ENCODE data around the gene PKD2. TPM values are rescaled to one million over a fixed set of nuclear protein-coding genes. Genes with fewer than 3 reads are reported as not detected.

PKD2 gene
- total RNA-seq, 1 donor = 106 TPM

- H3K4me1 ChIP-seq (ENCODE audit: insufficient read depth, low read length) = peaks cover 4% of the 10 kb centered on the region
- no peak overlapping the region for H3K4me2 ChIP-seq (ENCODE audit: insufficient read depth, low read length)
- H3K9me3 ChIP-seq (ENCODE audit: low read depth, low read length) = no peaks in the 10 kb centered on the region
- peaks cover 16% of the 10 kb centered on the region for H3K79me2 ChIP-seq (ENCODE audit: insufficient read depth, low read length)
- no peak for DNase-seq (ENCODE audit: insufficient read length, low spot score, missing footprints)
- peaks cover 62% of the 10 kb centered on the region for H3K36me3 ChIP-seq (ENCODE audit: insufficient read depth, low read length)
- TF ChIP-seq CTCF (IDR thresholded peaks at IDR 0.05; ENCODE audit: extremely low read depth, low read depth, low read length) = no peak
- no peak overlapping the region for H3K4me3 ChIP-seq (ENCODE audit: insufficient read depth, low read length)
- no peak overlapping the region for H3K27ac ChIP-seq (ENCODE audit: low read depth, low read length)
- no peak overlapping the region for H2AFZ ChIP-seq (ENCODE audit: low read length)
- H3K27me3 ChIP-seq (ENCODE audit: insufficient read depth, low read length) = no peaks in the 10 kb centered on the region
- H4K20me1 ChIP-seq (ENCODE audit: insufficient read depth, low read length) = peaks cover 11% of the 10 kb centered on the region
Observed at GRCh38 chr4:88035292-88035691, 27.9 kb downstream of the PKD2 start.

DNA sequence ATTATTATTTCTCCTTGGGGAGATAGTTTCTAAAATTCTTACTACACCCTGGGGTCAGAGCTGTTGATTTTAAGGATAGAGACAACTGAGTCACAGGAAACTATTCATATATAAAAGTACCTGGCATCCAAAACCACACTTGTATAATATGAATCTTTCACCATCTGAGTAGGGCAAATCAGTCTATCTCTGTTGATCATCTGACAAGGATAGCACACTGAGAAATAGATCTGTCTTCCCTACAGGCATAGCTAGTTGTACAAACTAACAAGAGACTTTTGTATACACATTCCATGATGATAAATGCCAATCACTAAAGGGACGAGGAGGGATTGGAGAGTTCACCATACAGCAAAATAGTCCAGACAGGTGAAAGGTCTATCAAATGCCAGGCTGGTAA lies 30.0 kb downstream of the PKD2 start:
- Histone ChIP-seq H3K36me3 (ENCODE audit: insufficient read depth, low read length) (peaks cover 69% of the 10 kb centered on the region), H3K4me3 (ENCODE audit: insufficient read depth, low read length) (no peak overlapping the region), H3K79me2 (ENCODE audit: insufficient read depth, low read length) (peaks cover 7% of the 10 kb centered on the region), H2AFZ (ENCODE audit: low read length) (no peak overlapping the region), H4K20me1 (ENCODE audit: insufficient read depth, low read length) (peaks cover 11% of the 10 kb centered on the region), H3K4me1 (ENCODE audit: insufficient read depth, low read length) (peaks cover 4% of the 10 kb centered on the region), H3K9me3 (ENCODE audit: low read depth, low read length) (no peaks in the 10 kb centered on the region), H3K4me2 (ENCODE audit: insufficient read depth, low read length) (no peak overlapping the region), H3K27ac (ENCODE audit: low read depth, low read length) (no peak overlapping the region), H3K27me3 (ENCODE audit: insufficient read depth, low read length) (no peaks in the 10 kb centered on the region)
- no peak for DNase-seq (ENCODE audit: insufficient read length, low spot score, missing footprints)
- TF ChIP-seq CTCF (IDR thresholded peaks at IDR 0.05; ENCODE audit: extremely low read depth, low read depth, low read length) = no peak

DNA sequence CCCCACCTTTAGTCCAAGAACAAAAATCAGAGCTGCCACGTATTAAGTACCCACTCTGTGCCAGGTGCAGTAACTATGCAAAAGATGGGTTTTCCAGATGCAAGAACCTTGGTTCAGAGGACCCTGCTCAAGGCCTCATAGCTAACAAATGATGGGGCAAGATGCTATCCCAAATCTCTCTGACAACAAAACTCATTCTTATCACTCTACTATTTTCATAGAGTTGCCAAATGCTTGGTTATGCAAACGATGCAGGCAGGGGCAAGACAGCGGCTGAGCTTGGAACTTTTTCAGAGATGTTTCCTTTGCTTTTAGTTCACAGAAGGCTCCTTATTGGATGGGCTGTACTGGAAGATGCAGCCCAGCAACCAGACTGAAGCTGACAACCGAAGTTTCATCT lies 30.5 kb downstream of the PKD2 start:
- H3K4me3 ChIP-seq (ENCODE audit: insufficient read depth, low read length) = no peak overlapping the region
- peaks cover 4% of the 10 kb centered on the region for H3K4me1 ChIP-seq (ENCODE audit: insufficient read depth, low read length)
- peaks cover 74% of the 10 kb centered on the region for H3K36me3 ChIP-seq (ENCODE audit: insufficient read depth, low read length)
- no peaks in the 10 kb centered on the region for H3K27me3 ChIP-seq (ENCODE audit: insufficient read depth, low read length)
- H3K27ac ChIP-seq (ENCODE audit: low read depth, low read length) = no peak overlapping the region
- no peak for DNase-seq (ENCODE audit: insufficient read length, low spot score, missing footprints)
- H4K20me1 ChIP-seq (ENCODE audit: insufficient read depth, low read length) = peaks cover 11% of the 10 kb centered on the region
- no peaks in the 10 kb centered on the region for H3K9me3 ChIP-seq (ENCODE audit: low read depth, low read length)
- no peak overlapping the region for H2AFZ ChIP-seq (ENCODE audit: low read length)
- H3K79me2 ChIP-seq (ENCODE audit: insufficient read depth, low read length) = peaks cover 7% of the 10 kb centered on the region
- no peak overlapping the region for H3K4me2 ChIP-seq (ENCODE audit: insufficient read depth, low read length)
- no peak for TF ChIP-seq CTCF (IDR thresholded peaks at IDR 0.05; ENCODE audit: extremely low read depth, low read depth, low read length)

- DNase-seq (ENCODE audit: insufficient read length, low spot score, missing footprints) = no peak
- Histone ChIP-seq H3K4me3 (ENCODE audit: insufficient read depth, low read length) (no peak overlapping the region), H3K27me3 (ENCODE audit: insufficient read depth, low read length) (no peaks in the 10 kb centered on the region), H2AFZ (ENCODE audit: low read length) (no peak overlapping the region), H3K9me3 (ENCODE audit: low read depth, low read length) (no peaks in the 10 kb centered on the region), H4K20me1 (ENCODE audit: insufficient read depth, low read length) (no peaks in the 10 kb centered on the region), H3K4me1 (ENCODE audit: insufficient read depth, low read length) (peaks cover 4% of the 10 kb centered on the region), H3K27ac (ENCODE audit: low read depth, low read length) (no peak overlapping the region), H3K79me2 (ENCODE audit: insufficient read depth, low read length) (no peaks in the 10 kb centered on the region), H3K4me2 (ENCODE audit: insufficient read depth, low read length) (no peak overlapping the region), H3K36me3 (ENCODE audit: insufficient read depth, low read length) (peaks cover 85% of the 10 kb centered on the region)
- TF ChIP-seq CTCF (IDR thresholded peaks at IDR 0.05; ENCODE audit: extremely low read depth, low read depth, low read length) = no peak
Observed at GRCh38 chr4:88040707-88041106, 33.3 kb downstream of the PKD2 start.

Data from osteoblast (primary cell).